Subcutaneous adipose tissue (tissue), 4 donors: ENCODE data around the gene CD38. TPM values are rescaled to one million over a fixed set of nuclear protein-coding genes. Genes with fewer than 3 reads are reported as not detected.

ENCODE experiments used
- total RNA-seq, 4 donors: library from RNA; depleted of rRNA; stranded (reverse); fragments of >200 nt; gene quantifications; one replicate each; pipeline ENCODE4 v1.1.0, GENCODE V29; 2016
- TF ChIP-seq, protein P1 (sequence below): fragments of 450-650 bp; IDR thresholded peaks from one replicate; pipeline ENCODE4 v1.5.1; 2016; ENCODE audit warnings: low read depth, mild to moderate bottlenecking, control low read depth, antibody characterized with exemption, moderate library complexity

Gene CD38
- total RNA-seq, 4 donors from 2014 or later: 10.2 to 42.1 (median 15.4) TPM

- TF ChIP-seq, protein P1, sequence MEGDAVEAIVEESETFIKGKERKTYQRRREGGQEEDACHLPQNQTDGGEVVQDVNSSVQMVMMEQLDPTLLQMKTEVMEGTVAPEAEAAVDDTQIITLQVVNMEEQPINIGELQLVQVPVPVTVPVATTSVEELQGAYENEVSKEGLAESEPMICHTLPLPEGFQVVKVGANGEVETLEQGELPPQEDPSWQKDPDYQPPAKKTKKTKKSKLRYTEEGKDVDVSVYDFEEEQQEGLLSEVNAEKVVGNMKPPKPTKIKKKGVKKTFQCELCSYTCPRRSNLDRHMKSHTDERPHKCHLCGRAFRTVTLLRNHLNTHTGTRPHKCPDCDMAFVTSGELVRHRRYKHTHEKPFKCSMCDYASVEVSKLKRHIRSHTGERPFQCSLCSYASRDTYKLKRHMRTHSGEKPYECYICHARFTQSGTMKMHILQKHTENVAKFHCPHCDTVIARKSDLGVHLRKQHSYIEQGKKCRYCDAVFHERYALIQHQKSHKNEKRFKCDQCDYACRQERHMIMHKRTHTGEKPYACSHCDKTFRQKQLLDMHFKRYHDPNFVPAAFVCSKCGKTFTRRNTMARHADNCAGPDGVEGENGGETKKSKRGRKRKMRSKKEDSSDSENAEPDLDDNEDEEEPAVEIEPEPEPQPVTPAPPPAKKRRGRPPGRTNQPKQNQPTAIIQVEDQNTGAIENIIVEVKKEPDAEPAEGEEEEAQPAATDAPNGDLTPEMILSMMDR: no peak
Observed at GRCh38 chr4:15776871-15777648, 1.1 kb upstream of the CD38 start.

DNA sequence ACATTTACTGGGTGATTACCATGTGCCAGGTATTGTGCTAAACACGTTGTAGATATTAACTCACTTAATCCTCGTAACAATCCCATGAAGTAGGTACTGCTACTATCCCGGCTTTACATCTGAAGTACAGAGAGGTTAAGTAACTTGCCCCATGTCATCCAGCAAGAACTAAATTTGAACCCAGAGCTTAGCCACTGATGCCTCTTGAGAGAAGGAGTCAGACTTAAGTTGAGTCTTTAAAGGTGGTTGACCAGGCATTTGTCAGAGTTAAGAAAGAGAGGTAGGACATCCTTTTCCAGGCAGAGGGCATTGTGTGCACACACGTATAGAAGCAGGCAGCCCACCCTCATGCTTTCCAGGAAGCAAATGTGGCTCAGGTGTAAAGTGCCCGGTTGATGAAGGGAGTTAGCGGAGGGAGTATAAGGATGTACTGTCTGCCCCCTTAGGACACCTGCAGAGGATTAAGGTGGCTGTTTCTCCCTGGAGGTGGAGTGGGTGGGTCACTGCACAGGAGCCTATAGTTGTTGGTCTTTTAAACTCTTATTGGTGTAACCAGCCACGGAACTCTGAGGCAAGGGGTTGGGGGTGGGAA, 335 bp upstream of the CD38 start:
- TF ChIP-seq, protein P1: no peak

DNA sequence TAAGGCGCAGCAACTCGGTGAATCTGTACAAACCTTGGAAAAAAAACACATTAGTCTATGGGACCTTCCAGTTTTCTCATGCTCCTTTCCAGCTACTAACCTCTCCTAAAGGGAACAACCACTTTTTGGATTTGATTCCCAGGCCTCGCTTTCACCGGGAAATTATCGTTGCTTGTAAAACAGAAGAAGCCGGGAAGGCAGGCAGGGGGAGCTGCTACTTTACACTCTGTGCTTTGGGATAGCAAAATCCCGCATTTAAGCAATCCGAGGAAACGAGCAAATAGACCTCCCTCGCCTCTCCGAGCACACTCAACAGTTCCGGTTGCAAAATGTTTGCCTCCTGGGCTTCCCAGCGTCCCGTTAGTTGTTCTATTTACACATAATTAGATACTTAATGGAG, 1.2 kb downstream of the CD38 start:
- TF ChIP-seq, protein P1: no peak

- TF ChIP-seq, protein P1: no peak
Observed at GRCh38 chr4:15779809-15780208, 1.7 kb downstream of the CD38 start.

- TF ChIP-seq, protein P1: no peak
Observed at GRCh38 chr4:15781427-15782095, 3.4 kb downstream of the CD38 start.

DNA sequence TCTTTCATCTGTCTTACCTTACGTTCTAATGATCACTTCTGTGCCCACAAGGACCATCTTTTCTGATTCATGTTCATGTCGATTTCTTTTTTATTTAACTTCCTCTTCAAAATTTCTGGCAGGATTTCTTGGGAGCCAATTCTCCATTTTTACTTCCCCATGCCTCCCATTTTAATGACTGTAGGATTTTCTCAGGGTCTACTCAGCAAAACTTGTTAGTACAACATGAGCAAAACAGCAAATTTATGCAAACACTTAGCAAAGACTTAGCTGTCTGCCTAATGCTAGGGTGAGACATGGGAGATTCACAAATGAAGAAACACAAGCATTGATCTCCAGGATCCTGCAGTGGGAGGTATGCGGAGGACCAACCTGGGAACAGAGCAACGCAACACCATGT, 5.5 kb downstream of the CD38 start:
- TF ChIP-seq, protein P1: no peak

- TF ChIP-seq, protein P1: no peak
Observed at GRCh38 chr4:15784959-15785634, 7.0 kb downstream of the CD38 start.
